ENCODE results near the gene SSBP2.

The SSBP2 gene

DNA sequence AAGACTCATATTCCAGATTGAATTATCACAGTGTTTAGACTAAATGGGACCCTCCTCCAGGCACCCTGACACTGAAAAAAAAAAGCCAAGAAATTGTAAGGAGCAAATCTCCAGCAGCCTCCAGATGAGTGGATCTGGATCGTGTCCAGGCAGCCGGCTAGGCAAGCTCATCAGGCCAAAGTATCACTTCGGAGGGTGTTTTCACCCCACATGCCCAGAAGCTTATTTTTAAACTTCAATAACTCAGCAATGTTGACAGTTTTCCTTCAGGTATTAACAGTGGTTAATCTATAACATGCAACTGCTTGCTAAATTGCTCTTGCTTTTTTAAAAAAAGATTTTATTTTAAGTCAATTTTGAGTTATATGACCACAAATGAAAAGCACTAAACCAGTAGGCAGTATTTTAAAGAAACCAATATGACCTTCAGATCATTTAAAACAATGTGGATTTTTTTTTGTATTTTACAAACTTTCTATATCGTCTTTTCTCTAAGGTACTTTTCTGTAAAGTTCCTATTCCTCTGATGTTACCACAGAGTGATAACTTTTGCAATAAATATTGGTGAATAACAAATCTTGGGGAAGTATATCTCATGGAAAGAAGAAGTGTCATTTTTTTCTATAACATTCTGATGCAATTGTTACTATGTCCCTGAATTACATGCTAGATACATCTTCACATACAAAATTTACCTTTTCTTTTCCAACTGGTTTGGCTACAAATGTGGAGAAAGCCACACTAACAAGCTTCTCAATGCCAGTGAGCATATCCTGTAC is 387.6 kb downstream of the SSBP2 start:
- no peak for DNase-seq

Measured in activated effector memory CD4-positive, alpha-beta T cell treated with anti-CD3 and anti-CD28 coated beads, Interleukin-2, amount 50 U/mL, for 16 hours (primary cell).